ENCODE data around the gene NUDT1.

The NUDT1 gene

DNA sequence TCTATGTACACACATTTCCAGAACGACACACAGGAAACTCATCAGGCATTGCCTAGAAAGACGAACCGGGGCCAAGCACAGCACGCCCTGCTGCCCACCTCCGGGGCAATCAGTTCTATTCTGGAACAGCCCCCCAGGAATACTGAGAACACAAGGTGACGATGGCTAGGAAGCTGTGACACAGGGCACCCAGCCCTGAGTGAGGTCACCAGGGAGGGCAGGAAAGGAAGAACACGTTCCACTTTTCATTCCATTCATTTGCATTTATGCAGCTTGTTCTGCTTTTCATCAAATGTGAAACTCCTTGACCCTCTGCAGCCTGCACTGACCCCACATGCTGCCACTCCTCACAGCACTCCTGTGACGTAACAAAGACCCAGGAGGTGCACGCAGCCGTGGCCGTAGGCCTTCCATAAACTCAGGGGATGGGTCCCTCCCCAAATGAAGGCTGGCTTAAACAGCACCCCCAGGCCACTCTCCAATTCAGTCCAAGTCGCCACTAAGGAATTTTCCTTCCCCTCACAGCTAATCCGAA is 38.2 kb upstream of the NUDT1 start:
- no peak for TF ChIP-seq EGR1 (IDR thresholded peaks at IDR 0.05)
- TF ChIP-seq TCF12 (IDR thresholded peaks at IDR 0.05; ENCODE audit: low read depth) = no peak
- TF ChIP-seq TAF1 (IDR thresholded peaks at IDR 0.05; ENCODE audit: low read depth) = no peak
- TF ChIP-seq ZBTB7A (IDR thresholded peaks at IDR 0.05; ENCODE audit: low read depth) = no peak
- TF ChIP-seq TEAD4 (IDR thresholded peaks at IDR 0.05) = no peak
- TF ChIP-seq EP300 (IDR thresholded peaks at IDR 0.05; ENCODE audit: borderline replicate concordance) = no peak
- TF ChIP-seq, protein P1, sequence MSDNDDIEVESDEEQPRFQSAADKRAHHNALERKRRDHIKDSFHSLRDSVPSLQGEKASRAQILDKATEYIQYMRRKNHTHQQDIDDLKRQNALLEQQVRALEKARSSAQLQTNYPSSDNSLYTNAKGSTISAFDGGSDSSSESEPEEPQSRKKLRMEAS (IDR thresholded peaks at IDR 0.05) = no peak
- TF ChIP-seq CREB1 (IDR thresholded peaks at IDR 0.05; ENCODE audit: low read depth) = no peak
- no peak for TF ChIP-seq FOXM1 (IDR thresholded peaks at IDR 0.05; ENCODE audit: borderline replicate concordance, low read depth)

DNA sequence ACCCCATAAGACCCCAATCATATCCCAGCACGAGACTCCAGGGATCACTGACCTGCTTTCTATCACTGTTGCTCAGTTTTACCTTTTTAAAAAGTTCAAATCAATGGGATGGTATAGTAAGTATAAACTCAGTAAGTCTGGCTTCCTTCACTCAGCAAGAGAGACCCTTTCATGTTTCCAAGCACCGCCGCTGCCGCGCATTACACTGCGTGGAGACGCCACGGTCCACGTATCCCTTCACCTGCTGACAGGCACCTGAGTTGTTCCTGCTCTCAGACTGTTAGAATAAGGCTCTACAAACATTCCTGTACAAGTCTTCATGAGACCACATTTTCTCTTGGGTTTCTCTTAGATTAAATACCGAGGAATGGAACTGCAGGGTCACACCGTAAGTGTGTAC is 37.6 kb upstream of the NUDT1 start:
- TF ChIP-seq TEAD4 (IDR thresholded peaks at IDR 0.05) = no peak

DNA sequence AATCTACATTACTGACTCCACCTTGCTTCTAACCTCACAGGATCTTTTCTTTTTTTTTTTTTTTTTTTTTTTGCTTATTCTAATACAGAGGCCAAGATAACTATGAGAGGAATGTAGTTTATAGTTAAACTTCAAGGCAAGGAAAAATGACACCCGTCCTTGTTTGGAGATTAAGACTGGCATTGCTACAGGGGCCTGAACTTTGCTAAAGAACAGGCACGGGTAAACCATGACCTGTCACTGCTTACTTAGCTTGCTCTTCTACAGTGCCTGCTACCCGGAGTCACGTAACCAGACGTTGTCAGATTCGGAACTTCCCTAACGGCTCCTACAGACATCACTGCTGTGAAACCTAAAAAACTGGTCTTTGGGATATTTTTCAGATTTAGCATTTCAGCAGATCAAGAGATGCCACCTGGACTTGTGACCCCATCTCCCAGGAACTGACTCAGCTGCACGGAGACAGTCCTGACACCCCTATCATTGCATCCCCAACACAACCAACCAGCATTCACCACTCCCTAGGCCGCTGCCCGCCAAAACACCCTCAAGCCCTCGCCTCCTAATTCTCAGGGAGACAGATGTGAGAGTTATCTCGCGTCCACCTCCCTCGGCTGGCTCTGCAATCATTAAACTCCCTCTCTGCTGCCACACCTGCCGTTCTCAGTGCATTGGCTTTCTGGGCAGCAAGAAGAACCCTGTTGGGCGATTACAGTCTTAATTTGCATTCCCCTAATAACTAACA is 36.8 kb upstream of the NUDT1 start:
- TF ChIP-seq CEBPB (IDR thresholded peaks at IDR 0.05) = no peak
- TF ChIP-seq, protein P2, sequence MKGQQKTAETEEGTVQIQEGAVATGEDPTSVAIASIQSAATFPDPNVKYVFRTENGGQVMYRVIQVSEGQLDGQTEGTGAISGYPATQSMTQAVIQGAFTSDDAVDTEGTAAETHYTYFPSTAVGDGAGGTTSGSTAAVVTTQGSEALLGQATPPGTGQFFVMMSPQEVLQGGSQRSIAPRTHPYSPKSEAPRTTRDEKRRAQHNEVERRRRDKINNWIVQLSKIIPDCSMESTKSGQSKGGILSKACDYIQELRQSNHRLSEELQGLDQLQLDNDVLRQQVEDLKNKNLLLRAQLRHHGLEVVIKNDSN (IDR thresholded peaks at IDR 0.05) = no peak
- TF ChIP-seq FOXM1 (IDR thresholded peaks at IDR 0.05; ENCODE audit: borderline replicate concordance, low read depth) = no peak
- TF ChIP-seq EP300 (IDR thresholded peaks at IDR 0.05; ENCODE audit: borderline replicate concordance) = no peak
- TF ChIP-seq TEAD4 (IDR thresholded peaks at IDR 0.05) = no peak
- no peak for TF ChIP-seq CREB1 (IDR thresholded peaks at IDR 0.05; ENCODE audit: low read depth)
- no peak for TF ChIP-seq TAF1 (IDR thresholded peaks at IDR 0.05; ENCODE audit: low read depth)
- TF ChIP-seq TCF12 (IDR thresholded peaks at IDR 0.05; ENCODE audit: low read depth) = no peak
- no peak for TF ChIP-seq ZBTB7A (IDR thresholded peaks at IDR 0.05; ENCODE audit: low read depth)
- TF ChIP-seq NFIC (IDR thresholded peaks at IDR 0.05) = no peak
- no peak for TF ChIP-seq YY1 (IDR thresholded peaks at IDR 0.05; ENCODE audit: low read depth)
- no peak for TF ChIP-seq EGR1 (IDR thresholded peaks at IDR 0.05)
- TF ChIP-seq, protein P3, sequence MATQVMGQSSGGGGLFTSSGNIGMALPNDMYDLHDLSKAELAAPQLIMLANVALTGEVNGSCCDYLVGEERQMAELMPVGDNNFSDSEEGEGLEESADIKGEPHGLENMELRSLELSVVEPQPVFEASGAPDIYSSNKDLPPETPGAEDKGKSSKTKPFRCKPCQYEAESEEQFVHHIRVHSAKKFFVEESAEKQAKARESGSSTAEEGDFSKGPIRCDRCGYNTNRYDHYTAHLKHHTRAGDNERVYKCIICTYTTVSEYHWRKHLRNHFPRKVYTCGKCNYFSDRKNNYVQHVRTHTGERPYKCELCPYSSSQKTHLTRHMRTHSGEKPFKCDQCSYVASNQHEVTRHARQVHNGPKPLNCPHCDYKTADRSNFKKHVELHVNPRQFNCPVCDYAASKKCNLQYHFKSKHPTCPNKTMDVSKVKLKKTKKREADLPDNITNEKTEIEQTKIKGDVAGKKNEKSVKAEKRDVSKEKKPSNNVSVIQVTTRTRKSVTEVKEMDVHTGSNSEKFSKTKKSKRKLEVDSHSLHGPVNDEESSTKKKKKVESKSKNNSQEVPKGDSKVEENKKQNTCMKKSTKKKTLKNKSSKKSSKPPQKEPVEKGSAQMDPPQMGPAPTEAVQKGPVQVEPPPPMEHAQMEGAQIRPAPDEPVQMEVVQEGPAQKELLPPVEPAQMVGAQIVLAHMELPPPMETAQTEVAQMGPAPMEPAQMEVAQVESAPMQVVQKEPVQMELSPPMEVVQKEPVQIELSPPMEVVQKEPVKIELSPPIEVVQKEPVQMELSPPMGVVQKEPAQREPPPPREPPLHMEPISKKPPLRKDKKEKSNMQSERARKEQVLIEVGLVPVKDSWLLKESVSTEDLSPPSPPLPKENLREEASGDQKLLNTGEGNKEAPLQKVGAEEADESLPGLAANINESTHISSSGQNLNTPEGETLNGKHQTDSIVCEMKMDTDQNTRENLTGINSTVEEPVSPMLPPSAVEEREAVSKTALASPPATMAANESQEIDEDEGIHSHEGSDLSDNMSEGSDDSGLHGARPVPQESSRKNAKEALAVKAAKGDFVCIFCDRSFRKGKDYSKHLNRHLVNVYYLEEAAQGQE (IDR thresholded peaks at IDR 0.05; ENCODE audit: low read depth) = no peak
- TF ChIP-seq RAD21 (IDR thresholded peaks at IDR 0.05; ENCODE audit: low read depth) = no peak
- TF ChIP-seq, protein P1 (IDR thresholded peaks at IDR 0.05) = no peak

- TF ChIP-seq EP300 (IDR thresholded peaks at IDR 0.05; ENCODE audit: borderline replicate concordance) = no peak
These were observed 33.3 kb upstream of the NUDT1 start for GRCh38 chr7:2208712-2209111.

- TF ChIP-seq, protein P2 (IDR thresholded peaks at IDR 0.05) = no peak
- TF ChIP-seq TAF1 (IDR thresholded peaks at IDR 0.05; ENCODE audit: low read depth) (no peak), RAD21 (IDR thresholded peaks at IDR 0.05; ENCODE audit: low read depth) (peak; percentile 69)
These were observed 32.7 kb upstream of the NUDT1 start for GRCh38 chr7:2209146-2209960.

GRCh38 chr7:2209961-2210323 is 32.1 kb upstream of the NUDT1 start:
- TF ChIP-seq FOXM1 (IDR thresholded peaks at IDR 0.05; ENCODE audit: borderline replicate concordance, low read depth) (no peak), TAF1 (IDR thresholded peaks at IDR 0.05; ENCODE audit: low read depth) (no peak)

DNA sequence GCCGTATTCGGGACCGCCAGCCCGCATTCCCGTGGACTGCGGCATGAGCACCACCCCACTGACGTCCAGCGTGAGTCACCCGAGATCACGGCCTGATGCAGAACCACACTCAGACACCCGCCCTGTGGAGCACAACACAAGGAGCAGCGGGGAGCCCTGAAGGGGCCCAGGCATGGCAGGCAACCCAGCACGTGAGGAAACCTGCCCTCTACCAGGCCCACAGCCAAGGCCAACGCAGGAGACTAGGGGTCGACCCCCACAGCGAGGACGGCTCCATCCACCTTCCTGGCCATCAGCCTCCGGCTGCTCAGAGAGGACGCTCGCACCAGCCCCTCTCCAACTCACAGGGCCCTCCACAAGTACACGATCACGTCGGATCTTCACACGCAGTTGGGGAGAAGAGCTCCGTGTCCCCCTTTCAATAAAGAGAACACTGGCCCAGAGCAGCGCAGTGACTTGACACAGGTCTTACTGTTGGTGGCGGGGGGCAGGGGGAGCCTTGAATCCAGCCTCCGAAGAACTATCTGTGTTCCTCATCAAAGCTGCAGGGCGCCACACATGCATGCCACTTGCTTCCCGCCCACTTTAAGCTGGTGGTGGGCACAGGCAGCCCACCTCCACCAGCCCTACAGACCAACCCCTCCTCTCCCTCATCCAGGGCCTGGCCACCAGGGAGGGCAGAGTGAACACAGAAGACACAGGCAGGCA is 31.3 kb upstream of the NUDT1 start:
- TF ChIP-seq CREB1 (IDR thresholded peaks at IDR 0.05; ENCODE audit: low read depth) = no peak
- no peak for TF ChIP-seq YY1 (IDR thresholded peaks at IDR 0.05; ENCODE audit: low read depth)
- no peak for TF ChIP-seq TEAD4 (IDR thresholded peaks at IDR 0.05)
- TF ChIP-seq ZBTB7A (IDR thresholded peaks at IDR 0.05; ENCODE audit: low read depth) = no peak
- no peak for TF ChIP-seq RAD21 (IDR thresholded peaks at IDR 0.05; ENCODE audit: low read depth)
- no peak for TF ChIP-seq EGR1 (IDR thresholded peaks at IDR 0.05)
- TF ChIP-seq CEBPB (IDR thresholded peaks at IDR 0.05) = no peak
- TF ChIP-seq EP300 (IDR thresholded peaks at IDR 0.05; ENCODE audit: borderline replicate concordance) = no peak
- TF ChIP-seq TAF1 (IDR thresholded peaks at IDR 0.05; ENCODE audit: low read depth) = no peak
- TF ChIP-seq, protein P3 (IDR thresholded peaks at IDR 0.05; ENCODE audit: low read depth) = no peak
- no peak for TF ChIP-seq NFIC (IDR thresholded peaks at IDR 0.05)
- TF ChIP-seq, protein P2 (IDR thresholded peaks at IDR 0.05) = no peak
- TF ChIP-seq FOXM1 (IDR thresholded peaks at IDR 0.05; ENCODE audit: borderline replicate concordance, low read depth) = no peak
- no peak for TF ChIP-seq TCF12 (IDR thresholded peaks at IDR 0.05; ENCODE audit: low read depth)
- TF ChIP-seq, protein P1 (IDR thresholded peaks at IDR 0.05) = no peak

Data from Ishikawa (cell line).